HEK293T (cell line): ENCODE results near the gene GRPEL2.
A peak's percentile ranks its signal among the peaks of the same experiment; 100 is the strongest.

Source experiments
- CTCF ChIA-PET: fragments of 350-600 bp; formaldehyde crosslinking; extraction: SDS; loops from one replicate; lab custom pipeline; 2021; ENCODE audit warnings: antibody characterized with exemption, inconsistent platforms; lab: Yijun Ruan, JAX
- POLR2A ChIA-PET: fragments of 350-600 bp; formaldehyde crosslinking; extraction: SDS; loops from one replicate; lab custom pipeline; 2020; ENCODE audit warnings: antibody characterized with exemption, inconsistent platforms; lab: Yijun Ruan, JAX
- DNase-seq: peaks from one replicate; pipeline ENCODE4 v3.0.0; 2012; ENCODE audit warnings: mixed read lengths; ENCODE audit errors: extremely low spot score
- ARNT ChIP-seq: fragments of 450-650 bp; IDR thresholded peaks from 2 replicates; pipeline ENCODE4 v1.6.1; 2017; ENCODE audit warnings: mild to moderate bottlenecking
- BHLHE40 ChIP-seq: fragments of 450-650 bp; IDR thresholded peaks from 2 replicates; pipeline ENCODE4 v1.6.1; 2016; ENCODE audit warnings: mild to moderate bottlenecking, moderate library complexity, borderline replicate concordance
- CTBP1 ChIP-seq: fragments of 450-650 bp; IDR thresholded peaks from 2 replicates; pipeline ENCODE4 v1.6.1; 2016; ENCODE audit warnings: borderline replicate concordance
- ELF4 ChIP-seq: fragments of 450-650 bp; IDR thresholded peaks from 2 replicates; pipeline ENCODE4 v1.6.1; 2017; ENCODE audit warnings: antibody characterized with exemption
- FOXA1 ChIP-seq: fragments of 450-650 bp; IDR thresholded peaks from 2 replicates; pipeline ENCODE4 v1.6.1; 2016; ENCODE audit warnings: mild to moderate bottlenecking
- FOXK2 ChIP-seq: fragments of 450-650 bp; IDR thresholded peaks from 2 replicates; pipeline ENCODE4 v1.6.1; 2016; ENCODE audit warnings: mild to moderate bottlenecking
- FOXM1 ChIP-seq: fragments of 450-650 bp; IDR thresholded peaks from 2 replicates; pipeline ENCODE4 v1.6.1; 2017; ENCODE audit warnings: mild to moderate bottlenecking, borderline replicate concordance
- HDGF ChIP-seq: fragments of 450-650 bp; IDR thresholded peaks from 2 replicates; pipeline ENCODE4 v1.6.1; 2017; ENCODE audit warnings: antibody characterized with exemption, borderline replicate concordance
- L3MBTL2 ChIP-seq: fragments of 450-650 bp; conservative IDR thresholded peaks from 2 replicates; pipeline ENCODE4 v1.6.1; 2016; ENCODE audit warnings: mild to moderate bottlenecking
- LEF1 ChIP-seq: fragments of 450-650 bp; IDR thresholded peaks from 2 replicates; pipeline ENCODE4 v1.6.1; 2017; ENCODE audit warnings: mild to moderate bottlenecking, borderline replicate concordance
- NFRKB ChIP-seq: fragments of 450-650 bp; IDR thresholded peaks from 2 replicates; pipeline ENCODE4 v1.6.1; 2016; ENCODE audit warnings: mild to moderate bottlenecking, moderate library complexity
- PKNOX1 ChIP-seq: fragments of 450-650 bp; IDR thresholded peaks from 2 replicates; pipeline ENCODE4 v1.6.1; 2016
- SP1 ChIP-seq: fragments of 450-650 bp; IDR thresholded peaks from 2 replicates; pipeline ENCODE4 v1.6.1; 2017
- SUZ12 ChIP-seq: fragments of 450-650 bp; IDR thresholded peaks from 2 replicates; pipeline ENCODE4 v1.6.1; 2016; ENCODE audit warnings: mild to moderate bottlenecking
- TARDBP ChIP-seq: fragments of 450-650 bp; IDR thresholded peaks from 2 replicates; pipeline ENCODE4 v1.6.1; 2016
- ZNF384 ChIP-seq: fragments of 450-650 bp; IDR thresholded peaks from 2 replicates; pipeline ENCODE4 v1.6.1; 2016

The GRPEL2 gene

GRCh38 chr5:149364719-149365118 lies 19.4 kb downstream of the GRPEL2 start:
- CTCF ChIA-PET: no interaction called here
- no peak for DNase-seq
- no peak for TF ChIP-seq LEF1
- no peak for TF ChIP-seq L3MBTL2
- no peak for TF ChIP-seq FOXM1
- POLR2A ChIA-PET: no interaction called here

- POLR2A ChIA-PET: interaction anchor here (4.3 kb wide), 1 partner anchor 7 kb away, joined by 34 read pairs; the partner anchor contains the start of gene PCYOX1L
- no peak for TF ChIP-seq NFRKB
- no peak for TF ChIP-seq FOXM1
- no peak for TF ChIP-seq PKNOX1
- no peak for TF ChIP-seq SUZ12
- no peak for TF ChIP-seq SP1
- TF ChIP-seq HDGF: no peak
- TF ChIP-seq CTBP1: no peak
- no peak for TF ChIP-seq FOXA1
- TF ChIP-seq ZNF384: no peak
- no peak for TF ChIP-seq FOXK2
- TF ChIP-seq TARDBP: no peak
- DNase-seq: no peak
- CTCF ChIA-PET: no interaction called here
Observed at GRCh38 chr5:149365418-149365817, 20.1 kb downstream of the GRPEL2 start.

- POLR2A ChIA-PET: interaction anchor here (0.7 to 4.3 kb wide), 3 partner anchors 8 to 80 kb away, joined by 3 to 34 read pairs (median 5); partner anchors contain the start of genes GRPEL2 and PCYOX1L
- no peak for TF ChIP-seq PKNOX1
- no peak for TF ChIP-seq TARDBP
- TF ChIP-seq FOXM1: no peak
- TF ChIP-seq ARNT: no peak
- no peak for TF ChIP-seq LEF1
- TF ChIP-seq SP1: no peak
- TF ChIP-seq CTBP1: no peak
- TF ChIP-seq SUZ12: no peak
- no peak for TF ChIP-seq NFRKB
- TF ChIP-seq ELF4: no peak
- TF ChIP-seq L3MBTL2: no peak
- CTCF ChIA-PET: interaction anchor here (0.7 to 2.4 kb wide), 3 partner anchors 9 to 54 kb away, joined by 3 to 10 read pairs (median 7); partner anchors contain the start of gene PCYOX1L
- DNase-seq: no peak
Observed at GRCh38 chr5:149366169-149366729, 20.9 kb downstream of the GRPEL2 start.

- POLR2A ChIA-PET: interaction anchor here (1.8 to 4.3 kb wide), 2 partner anchors 9 to 22 kb away, joined by 6 to 34 read pairs; partner anchors contain the start of genes GRPEL2 and PCYOX1L
Observed at GRCh38 chr5:149367249-149367971, 22.1 kb downstream of the GRPEL2 start.

GRCh38 chr5:149367972-149368645 lies 22.8 kb downstream of the GRPEL2 start:
- DNase-seq: no peak
- ChIA-PET CTCF (interaction anchor here (0.6 to 2.7 kb wide), 23 partner anchors 8 to 214 kb away, joined by 3 to 16 read pairs (median 4); partner anchors contain the start of genes ARHGEF37, GRPEL2, IL17B and PCYOX1L), POLR2A (interaction anchor here (1.8 to 4.3 kb wide), 2 partner anchors 10 to 23 kb away, joined by 6 to 34 read pairs; partner anchors contain the start of genes GRPEL2 and PCYOX1L)
- TF ChIP-seq L3MBTL2 (no peak), TARDBP (no peak), ARNT (no peak), CTBP1 (no peak)

More at GRCh38 chr5:149367249-149367971, 22.1 kb downstream of the GRPEL2 start:
- CTCF ChIA-PET: interaction anchor here (0.6 to 2.7 kb wide), 29 partner anchors 9 to 312 kb away, joined by 3 to 16 read pairs (median 4); partner anchors contain the start of genes GRPEL2, IL17B and PCYOX1L
- no peak for TF ChIP-seq SUZ12
- peak; percentile 88 for TF ChIP-seq PKNOX1
- DNase-seq: peak; percentile 80

GRCh38 chr5:149370878-149371277 lies 25.6 kb downstream of the GRPEL2 start:
- DNase-seq: no peak
- ChIA-PET POLR2A (interaction anchor here (1.2 kb wide), 2 partner anchors 11 to 25 kb away, joined by 3 to 4 read pairs; partner anchors contain the start of gene GRPEL2), CTCF (interaction anchor here (0.8 to 3.4 kb wide), 9 partner anchors 9 to 194 kb away, joined by 3 to 20 read pairs (median 5); no protein-coding TSS in a partner anchor)
- no peak for TF ChIP-seq SP1
- TF ChIP-seq FOXA1: no peak
- TF ChIP-seq ELF4: no peak
- no peak for TF ChIP-seq L3MBTL2
- no peak for TF ChIP-seq CTBP1
- TF ChIP-seq HDGF: no peak
- TF ChIP-seq LEF1: no peak
- no peak for TF ChIP-seq BHLHE40
- no peak for TF ChIP-seq PKNOX1
- TF ChIP-seq FOXM1: no peak
- TF ChIP-seq ARNT: no peak
- TF ChIP-seq ZNF384: no peak
- TF ChIP-seq FOXK2: no peak
- TF ChIP-seq TARDBP: no peak
- TF ChIP-seq NFRKB: no peak
- no peak for TF ChIP-seq SUZ12
